Suprapubic skin (tissue), 4 donors: ENCODE measurements around the gene CHST11.

Experiments
- CTCF ChIP-seq, 2 donors: fragments of 200-600 bp in 1 of 2; fragments of 450-650 bp in 1 of 2; sonication (generic) in 1 of 2; IDR thresholded peaks; one replicate each; pipeline ENCODE4 v1.5.1; 2016 to 2019; ENCODE audit warnings: antibody characterized with exemption in 2 of 2, mild to moderate bottlenecking in 1 of 2, moderate library complexity in 1 of 2
- EP300 ChIP-seq: sonication (generic); formaldehyde crosslinking; IDR thresholded peaks from one replicate; pipeline ENCODE4 v1.6.1; 2017; ENCODE audit warnings: antibody characterized with exemption
- POLR2AphosphoS5 ChIP-seq, 3 donors: sonication (generic); formaldehyde crosslinking; IDR thresholded peaks; one replicate each; pipeline ENCODE4 v1.6.1; 2017; ENCODE audit warnings: antibody characterized with exemption in 3 of 3

- TF ChIP-seq CTCF (IDR thresholded peaks at IDR 0.05): no peak
- no peak for TF ChIP-seq POLR2AphosphoS5 (IDR thresholded peaks at IDR 0.05)
- no peak for TF ChIP-seq EP300
These were observed 56.9 kb downstream of the CHST11 start for GRCh38 chr12:104513681-104514080.
